GM12878 (cell line): ENCODE measurements around the gene OR2J1. TPM values are rescaled to one million over a fixed set of nuclear protein-coding genes. Genes with fewer than 3 reads are reported as not detected.

Experiments used
- ATAC-seq: fragments of 200-7000 bp; cut with Tn5 transposase; 3 replicates; pipeline ENCODE4 v1.9.1; 2020; ENCODE audit warnings: mild to moderate bottlenecking, moderate library complexity
- BruUV-seq: library from RNA; stranded (reverse); fragments of 400-500 nt; replicated peaks from 2 replicates; lab custom pipeline; 2021; lab: Mats Ljungman, UMichigan
- CTCF ChIA-PET: fragments of 300-600 bp; sonication (Branson Sonifier 250); formaldehyde crosslinking; extraction: SDS; loops from one replicate; lab custom pipeline; 2021; ENCODE audit warnings: inconsistent platforms; lab: Yijun Ruan, JAX
- POLR2A ChIA-PET: fragments of 350-600 bp; formaldehyde crosslinking; extraction: SDS; loops from one replicate; lab custom pipeline; 2021; ENCODE audit warnings: inconsistent platforms; lab: Charles Lee
- RAD21 ChIA-PET: fragments of 300-600 bp; sonication (Branson Sonifier 250); formaldehyde crosslinking; loops from one replicate; lab custom pipeline; 2023; ENCODE audit warnings: antibody characterized with exemption; ENCODE audit not compliant: unreplicated experiment; lab: Charles Lee
- SMC1A ChIA-PET: fragments of 300-600 bp; sonication (Branson Sonifier 250); formaldehyde crosslinking; loops from one replicate; lab custom pipeline; 2023; ENCODE audit not compliant: unreplicated experiment, uncharacterized antibody; lab: Charles Lee
- DNase-seq: peaks from one replicate; pipeline ENCODE4 v3.0.0-alpha.2; 2011; ENCODE audit warnings: low read depth, low spot score
- FAIRE-seq: peaks from 3 replicates; lab custom pipeline; 2011; peaks lifted over from hg19 to GRCh38; lab: Jason Lieb, UNC
- H2AFZ ChIP-seq: 2 replicates; pipeline ENCODE4 v1.6.0; 2011; ENCODE audit warnings: low read depth, low read length, control low read depth; ENCODE audit not compliant: control insufficient read depth
- H3K27ac ChIP-seq: 2 replicates; pipeline ENCODE4 v1.5.1; 2011; ENCODE audit warnings: control low read depth; ENCODE audit not compliant: control insufficient read depth, insufficient read depth
- H3K27me3 ChIP-seq, 2 experiments: replicated peaks in 1 of 2; 2 replicates each; pipeline versions ENCODE4 v1.6.0 to v1.6.1; 2011; ENCODE audit warnings: low read length in 1 of 2; ENCODE audit not compliant: control insufficient read depth in 2 of 2, insufficient read depth in 2 of 2
- H3K36me3 ChIP-seq, 2 experiments: 2 replicates each; pipeline ENCODE4 v1.5.1; 2011; ENCODE audit warnings: low read length in 1 of 2; ENCODE audit not compliant: control insufficient read depth in 2 of 2, insufficient read depth in 2 of 2
- H3K4me1 ChIP-seq: 2 replicates; pipeline ENCODE4 v1.6.1; 2011; ENCODE audit warnings: mild to moderate bottlenecking, low read length, moderate library complexity, mixed read lengths; ENCODE audit not compliant: control insufficient read depth, insufficient read depth
- H3K4me2 ChIP-seq: 2 replicates; pipeline ENCODE4 v1.6.0; 2011; ENCODE audit warnings: control low read depth; ENCODE audit not compliant: control insufficient read depth, insufficient read depth
- H3K4me3 ChIP-seq: fragments of 200-600 bp; sonication (generic); 2 replicates; pipeline ENCODE4 v1.5.1; 2016
- H3K79me2 ChIP-seq: 2 replicates; pipeline ENCODE4 v1.6.0; 2011; ENCODE audit warnings: low read length; ENCODE audit not compliant: control insufficient read depth, insufficient read depth
- H3K9ac ChIP-seq: 2 replicates; pipeline ENCODE4 v1.8.0; 2011; ENCODE audit warnings: low read length, control low read depth, mixed read lengths; ENCODE audit not compliant: control insufficient read depth, insufficient read depth
- H3K9me3 ChIP-seq: replicated peaks from 3 replicates; pipeline ENCODE4 v1.5.1; 2011; ENCODE audit warnings: mild to moderate bottlenecking, low read length; ENCODE audit not compliant: control insufficient read depth, insufficient read depth
- H4K20me1 ChIP-seq: 2 replicates; pipeline ENCODE4 v1.6.0; 2011; ENCODE audit not compliant: control insufficient read depth, insufficient read depth
- BCLAF1 ChIP-seq: fragments of 450-650 bp; IDR thresholded peaks from 2 replicates; pipeline ENCODE4 v1.6.1; 2017; ENCODE audit warnings: antibody characterized with exemption, mild to moderate bottlenecking, moderate library complexity
- CTCF ChIP-seq, 3 experiments: IDR thresholded peaks in 2 of 3; conservative IDR thresholded peaks in 1 of 3; 2 replicates each; pipeline ENCODE4 v1.5.1; 2011; ENCODE audit warnings: low read depth in 3 of 3, low read length in 3 of 3, mild to moderate bottlenecking in 3 of 3, control low read depth in 2 of 3, moderate library complexity in 2 of 3, inconsistent platforms in 1 of 3, mixed read lengths in 1 of 3; ENCODE audit not compliant: control insufficient read depth in 2 of 3, insufficient read depth in 1 of 3; ENCODE audit errors: extremely low read depth in 1 of 3
- EGR1 ChIP-seq, 2 experiments: IDR thresholded peaks; 1 replicate in 1 of 2; 2 replicates in 1 of 2; pipeline ENCODE4 v1.6.1; 2011 to 2012; ENCODE audit warnings: low read depth in 2 of 2, low read length in 2 of 2, borderline replicate concordance in 1 of 2, mild to moderate bottlenecking in 1 of 2, moderate library complexity in 1 of 2
- FOXK2 ChIP-seq: fragments of 450-650 bp; IDR thresholded peaks from 2 replicates; pipeline ENCODE4 v1.6.1; 2017; ENCODE audit warnings: mild to moderate bottlenecking, moderate library complexity
- GATAD2B ChIP-seq: fragments of 450-650 bp; conservative IDR thresholded peaks from 2 replicates; pipeline ENCODE4 v1.6.1; 2017; ENCODE audit warnings: low read depth, mild to moderate bottlenecking, moderate library complexity
- KAT2A ChIP-seq: conservative IDR thresholded peaks from 2 replicates; pipeline ENCODE4 v1.6.1; 2011; ENCODE audit warnings: low read depth, low read length; ENCODE audit not compliant: control insufficient read depth
- KLF5 ChIP-seq: fragments of 450-650 bp; IDR thresholded peaks from 2 replicates; pipeline ENCODE4 v1.6.1; 2014; ENCODE audit warnings: mild to moderate bottlenecking; ENCODE audit not compliant: partially characterized antibody
- MXI1 ChIP-seq: fragments of 150-350 bp; IDR thresholded peaks from 2 replicates; pipeline ENCODE4 v1.6.1; 2011; ENCODE audit warnings: low read depth, mild to moderate bottlenecking, inconsistent platforms, low read length, improper control_type of control experiment
- NBN ChIP-seq: fragments of 450-650 bp; IDR thresholded peaks from 2 replicates; pipeline ENCODE4 v1.6.1; 2016
- NR2C2 ChIP-seq: IDR thresholded peaks from 2 replicates; pipeline ENCODE4 v1.6.1; 2011; ENCODE audit warnings: borderline replicate concordance, low read depth; ENCODE audit not compliant: control insufficient read depth, insufficient read length
- RAD21 ChIP-seq: IDR thresholded peaks from 2 replicates; pipeline ENCODE4 v1.6.1; 2011; ENCODE audit warnings: mild to moderate bottlenecking, low read depth, low read length, moderate library complexity; ENCODE audit not compliant: insufficient read depth
- SMC3 ChIP-seq: IDR thresholded peaks from 2 replicates; pipeline ENCODE4 v1.6.1; 2011; ENCODE audit warnings: low read length, improper control_type of control experiment, borderline replicate concordance
- SP1 ChIP-seq: IDR thresholded peaks from one replicate; pipeline ENCODE4 v1.6.1; 2011; ENCODE audit warnings: low read depth, low read length
- SRF ChIP-seq, 2 experiments: IDR thresholded peaks; 2 replicates each; pipeline ENCODE4 v1.6.1; 2011; ENCODE audit warnings: low read depth in 2 of 2, low read length in 2 of 2, mild to moderate bottlenecking in 1 of 2, moderate library complexity in 1 of 2
- WGBS: methylation state at CpG from one replicate; pipeline ENCODE4 v1.1.6; 2016; ENCODE audit warnings: low lambda C conversion rate; ENCODE audit not compliant: insufficient replicate concordance, insufficient coverage; ENCODE audit errors: missing lambda C conversion rate; 5-methylcytosine and 5-hydroxymethylcytosine counted together
- in situ Hi-C: fragments of 300-500 bp; cut with MboI; formaldehyde crosslinking; loops from 9 replicates; pipeline ENCODE4 v1.14.3; 2018; ENCODE audit warnings: mixed read lengths
- intact Hi-C: fragments of 100-400 bp; cut with micrococcal nuclease; formaldehyde crosslinking; loops from one replicate; pipeline ENCODE4 v1.14.2; 2022; ENCODE audit not compliant: unreplicated experiment
- polyA plus RNA-seq, 11 experiments: library from polyadenylated mRNA; depleted of rRNA in 4 of 11; unstranded in 6 of 11; stranded (reverse) in 5 of 11; fragments of >200 nt; fragmentation: Nextera tagmentation in 4 of 11; fragmentation: Illumina TruSeq in 1 of 11; extraction: Ambion mirVana in 4 of 11; extraction: Trizol in 1 of 11; gene quantifications; 1 replicate in 1 of 11; 2 replicates in 10 of 11; pipeline versions ENCODE4 v1.2.1 to v1.2.3, GENCODE V29; 2011 to 2016; ENCODE audit warnings: inconsistent platforms in 2 of 11, missing spikeins in 2 of 11, low read depth in 1 of 11
- total RNA-seq, 4 experiments: library from RNA; depleted of rRNA in 3 of 4; stranded (reverse); fragments of >200 nt in 3 of 4; fragmentation: Illumina TruSeq in 1 of 4; extraction: Trizol in 1 of 4; gene quantifications; 2 replicates each; pipeline versions ENCODE4 v1.2.1 to v1.2.3, GENCODE V29; 2013 to 2021

Gene OR2J1
- total and polyA plus RNA-seq, 10 of the 15 experiments (the other 5 are each of a cell fraction or from before 2014, with no cell fraction given), result not detected

GRCh38 chr6:29071831-29072723 lies 27.2 kb upstream of the OR2J1 start (continued):
- TF ChIP-seq CTCF (IDR thresholded peaks at IDR 0.05 in 2 of 3, conservative IDR thresholded peaks at IDR 0.05 in 1 of 3; ENCODE audit: control insufficient read depth in 2 of 3, extremely low read depth in 1 of 3, insufficient read depth in 1 of 3, low read depth in 3 of 3, low read length in 3 of 3), result peak; percentile 38 to 69 (median 61)
- 0 out of 2 replicates have a peak, but pooled peaks have one; percentile 6 for TF ChIP-seq RAD21
- no peak for TF ChIP-seq FOXK2
- peak; percentile 24; the same call in 1 of the 2 replicates for TF ChIP-seq SMC3
- TF ChIP-seq, all 136 proteins: peak for 5

- Histone ChIP-seq H4K20me1 (no peaks in the 10 kb centered on the region), H2AFZ (no peak overlapping the region), H3K36me3 (no peaks in the 10 kb centered on the region), H3K9ac (no peak overlapping the region), H3K27ac (no peak overlapping the region), H3K4me1 (no peaks in the 10 kb centered on the region), H3K9me3 (no peaks in the 10 kb centered on the region), H3K27me3 (0 out of 4 replicates have a peak, but pooled peaks cover 0 to 2% of the 10 kb centered on the region in 2 experiments), H3K4me3 (no peak overlapping the region), H3K4me2 (no peak overlapping the region), H3K79me2 (no peaks in the 10 kb centered on the region)
- POLR2A ChIA-PET, result no interaction called here
- SMC1A ChIA-PET, result no interaction called here
- DNase-seq (no peak), FAIRE-seq (no peak), ATAC-seq (no peak)
- in situ Hi-C loops (no loop called here), intact Hi-C loops (no loop called here)
- RAD21 ChIA-PET, result no interaction called here
- CTCF ChIA-PET, result no interaction called here
- no TSS peak for BruUV-seq
- 0% methylated on average over 1 of the region's 1 CpG for WGBS
- TF ChIP-seq SRF (IDR thresholded peaks at IDR 0.05; ENCODE audit: low read depth in 2 of 2, low read length in 2 of 2), result no peak
- TF ChIP-seq BCLAF1, result no peak
- no peak for TF ChIP-seq GATAD2B
- TF ChIP-seq NR2C2, result no peak
- TF ChIP-seq NBN, result no peak
- no peak for TF ChIP-seq MXI1
- no peak for TF ChIP-seq KLF5
- no peak for TF ChIP-seq EGR1 (IDR thresholded peaks at IDR 0.05; ENCODE audit: borderline replicate concordance in 1 of 2, low read depth in 2 of 2, low read length in 2 of 2)
- no peak for TF ChIP-seq KAT2A
- TF ChIP-seq SP1, result no peak
Observed at GRCh38 chr6:29079203-29079602, 20.1 kb upstream of the OR2J1 start.
